ENCODE measurements around the gene NFATC1.

NFATC1 gene

DNA sequence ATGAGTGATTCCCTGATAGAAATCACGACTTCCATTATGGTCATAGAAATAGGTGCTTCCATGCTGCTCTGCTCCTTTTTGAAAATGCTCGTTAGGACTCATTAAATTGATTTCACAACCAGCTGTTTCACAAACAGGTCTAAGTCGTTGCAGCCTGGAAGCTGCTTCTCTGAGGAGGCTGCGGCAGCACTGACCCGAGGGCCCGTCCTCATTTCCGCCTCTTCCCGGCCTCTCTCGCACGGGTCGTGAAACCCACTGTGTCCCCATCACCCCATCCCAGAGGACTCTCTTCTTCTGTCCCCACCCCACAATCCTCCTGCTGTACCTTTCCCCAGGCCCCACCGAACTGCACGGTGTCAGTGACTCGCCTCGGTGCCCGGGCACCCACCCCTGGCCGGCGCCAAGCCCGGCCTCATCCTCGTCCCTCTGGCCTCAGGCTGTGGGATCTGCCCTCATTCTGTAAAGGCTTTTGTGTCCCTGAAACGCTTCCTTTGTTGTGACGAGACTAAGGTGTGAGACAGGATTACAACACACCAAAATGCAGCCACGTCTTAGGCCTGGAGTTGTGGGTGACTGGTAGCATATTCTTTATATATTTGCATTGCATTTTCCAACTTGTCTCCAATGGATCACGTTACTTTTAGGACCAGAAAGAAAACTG lies 171.2 kb downstream of the NFATC1 start:
- in situ Hi-C loops (cut with HindIII; ENCODE audit: low sequenced_read_pairs) = loop anchor here (5.0 kb wide), 1 partner anchor 65 kb away; no protein-coding TSS in a partner anchor

DNA sequence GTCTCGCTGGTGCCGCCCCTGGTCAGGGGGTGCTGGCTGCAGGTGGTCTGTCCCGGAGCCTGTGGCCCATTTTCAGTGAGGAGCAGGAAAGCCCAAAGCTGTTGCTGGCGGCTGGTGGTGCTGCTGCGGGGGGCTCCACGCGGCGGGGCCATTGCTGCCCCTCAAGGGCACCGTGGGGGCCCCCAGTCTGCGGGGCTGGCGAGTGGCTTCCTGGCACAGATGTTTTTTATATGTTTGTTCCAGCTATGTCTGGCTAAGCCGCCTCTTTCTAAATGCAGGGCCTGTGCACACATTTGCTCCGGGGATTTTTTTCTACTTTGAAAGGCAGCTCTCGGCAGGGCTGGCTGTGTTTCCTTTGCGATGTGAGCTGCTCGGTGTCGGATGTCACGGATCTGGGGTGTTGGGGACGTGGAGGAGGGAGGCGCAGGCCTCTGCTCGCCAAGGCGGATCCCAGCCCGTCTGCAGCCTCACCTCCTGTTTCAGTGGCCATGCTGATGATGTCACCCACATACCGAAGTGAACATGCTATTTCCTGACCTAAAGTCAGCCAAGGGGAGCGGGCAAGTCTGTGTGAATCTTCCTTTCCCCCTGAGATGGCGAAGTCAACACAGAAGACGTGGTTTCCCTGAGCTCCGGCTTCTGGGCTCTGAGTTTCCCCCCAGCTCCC lies 171.9 kb downstream of the NFATC1 start:
- in situ Hi-C loops (cut with HindIII; ENCODE audit: low sequenced_read_pairs) = loop anchor here (5.0 kb wide), 1 partner anchor 65 kb away; no protein-coding TSS in a partner anchor

DNA sequence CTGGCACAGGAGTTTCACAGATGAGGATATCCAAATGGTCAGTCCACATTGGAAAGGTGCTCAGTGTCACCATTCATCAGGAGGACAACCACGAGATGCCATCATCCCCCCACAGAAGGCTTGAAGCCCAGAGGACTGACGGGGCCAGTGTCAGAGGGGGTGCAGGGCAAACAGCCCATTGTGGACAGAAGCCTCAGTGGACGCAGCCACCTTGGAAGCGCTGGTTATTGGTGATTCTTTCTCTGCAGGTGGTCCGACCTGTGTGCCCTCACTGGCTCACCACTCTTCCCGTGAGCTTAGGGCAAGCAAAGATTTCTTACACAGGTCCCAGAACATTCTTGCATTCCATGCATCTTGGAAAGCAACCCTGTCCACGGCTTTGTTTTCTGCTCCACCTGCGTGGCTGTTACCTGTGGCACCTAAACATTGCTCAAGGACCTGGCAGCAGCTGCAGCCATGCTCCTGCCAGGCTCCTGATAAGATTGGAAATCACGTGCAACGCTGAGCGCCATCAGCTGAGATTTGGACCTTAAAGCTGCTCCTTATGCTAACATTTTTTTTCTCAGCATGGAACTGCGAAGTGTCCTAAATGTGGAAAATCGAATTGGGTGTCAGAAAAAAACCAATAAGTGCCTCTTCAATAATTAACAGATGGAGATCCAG lies 172.9 kb downstream of the NFATC1 start:
- in situ Hi-C loops (cut with HindIII; ENCODE audit: low sequenced_read_pairs) = loop anchor here (5.0 kb wide), 1 partner anchor 66 kb away; no protein-coding TSS in a partner anchor

DNA sequence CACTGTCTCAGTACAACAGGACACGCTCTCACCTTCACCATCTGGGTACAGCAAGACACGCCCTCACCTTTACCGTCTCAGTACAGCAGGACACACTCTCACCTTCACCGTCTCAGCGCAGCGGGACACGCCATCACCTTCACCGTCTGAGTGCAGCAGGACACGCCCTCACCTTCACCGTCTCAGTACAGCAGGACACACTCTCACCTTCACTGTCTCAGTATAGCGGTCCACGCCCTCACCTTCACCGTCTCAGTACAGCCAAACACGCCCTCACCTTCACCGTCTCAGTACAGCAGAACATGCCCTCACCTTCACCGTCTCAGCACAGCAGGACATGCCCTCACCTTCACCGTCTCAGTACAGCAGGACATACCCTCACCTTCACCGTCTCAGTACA lies 174.0 kb downstream of the NFATC1 start:
- in situ Hi-C loops (cut with HindIII; ENCODE audit: low sequenced_read_pairs) = loop anchor here (5.0 kb wide), 1 partner anchor 67 kb away; no protein-coding TSS in a partner anchor

DNA sequence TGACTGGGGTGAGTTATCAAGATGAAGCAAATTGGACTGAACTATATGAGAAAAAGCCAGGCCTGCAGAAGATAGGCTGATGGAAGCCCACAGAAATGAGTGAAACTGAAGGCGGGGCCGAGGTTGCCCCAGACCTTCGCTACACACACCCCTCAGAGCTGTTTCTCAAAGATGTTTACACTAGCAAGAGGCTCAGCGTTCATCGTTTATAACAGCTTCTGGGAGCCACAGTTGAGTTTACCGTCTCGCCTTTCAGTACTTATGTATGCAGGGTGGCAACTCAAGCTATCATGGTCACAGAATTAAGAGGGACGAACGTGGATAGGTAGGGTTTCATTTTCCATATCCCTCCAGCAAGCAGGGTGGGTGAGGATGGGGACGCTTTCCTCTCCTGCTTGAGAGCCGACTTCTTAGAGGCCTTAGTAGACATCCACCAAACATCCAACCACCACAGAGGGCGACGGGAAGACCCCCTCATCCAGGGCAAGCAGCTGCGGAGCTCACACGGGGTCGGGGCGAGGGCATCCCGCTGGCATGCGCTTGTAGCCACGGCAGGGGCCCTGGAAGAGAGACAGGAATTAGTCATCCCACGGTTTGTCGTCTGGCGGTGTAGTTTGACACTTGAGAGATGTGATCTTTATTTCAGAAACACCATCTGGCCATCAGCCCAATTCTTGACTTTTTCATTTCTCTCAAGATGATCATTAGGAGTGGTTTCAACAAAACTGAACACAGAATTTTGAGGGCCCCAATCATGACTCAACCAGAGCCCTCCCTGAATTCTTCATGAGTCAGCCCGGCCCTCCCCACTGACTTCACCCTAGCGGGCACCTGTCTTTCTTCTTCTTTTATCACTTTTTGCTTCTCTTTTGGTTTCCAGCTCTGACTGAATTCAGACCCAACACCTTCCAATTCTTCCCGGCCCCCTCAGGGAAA lies 174.8 kb downstream of the NFATC1 start:
- in situ Hi-C loops (cut with HindIII; ENCODE audit: low sequenced_read_pairs) = no loop called here

DNA sequence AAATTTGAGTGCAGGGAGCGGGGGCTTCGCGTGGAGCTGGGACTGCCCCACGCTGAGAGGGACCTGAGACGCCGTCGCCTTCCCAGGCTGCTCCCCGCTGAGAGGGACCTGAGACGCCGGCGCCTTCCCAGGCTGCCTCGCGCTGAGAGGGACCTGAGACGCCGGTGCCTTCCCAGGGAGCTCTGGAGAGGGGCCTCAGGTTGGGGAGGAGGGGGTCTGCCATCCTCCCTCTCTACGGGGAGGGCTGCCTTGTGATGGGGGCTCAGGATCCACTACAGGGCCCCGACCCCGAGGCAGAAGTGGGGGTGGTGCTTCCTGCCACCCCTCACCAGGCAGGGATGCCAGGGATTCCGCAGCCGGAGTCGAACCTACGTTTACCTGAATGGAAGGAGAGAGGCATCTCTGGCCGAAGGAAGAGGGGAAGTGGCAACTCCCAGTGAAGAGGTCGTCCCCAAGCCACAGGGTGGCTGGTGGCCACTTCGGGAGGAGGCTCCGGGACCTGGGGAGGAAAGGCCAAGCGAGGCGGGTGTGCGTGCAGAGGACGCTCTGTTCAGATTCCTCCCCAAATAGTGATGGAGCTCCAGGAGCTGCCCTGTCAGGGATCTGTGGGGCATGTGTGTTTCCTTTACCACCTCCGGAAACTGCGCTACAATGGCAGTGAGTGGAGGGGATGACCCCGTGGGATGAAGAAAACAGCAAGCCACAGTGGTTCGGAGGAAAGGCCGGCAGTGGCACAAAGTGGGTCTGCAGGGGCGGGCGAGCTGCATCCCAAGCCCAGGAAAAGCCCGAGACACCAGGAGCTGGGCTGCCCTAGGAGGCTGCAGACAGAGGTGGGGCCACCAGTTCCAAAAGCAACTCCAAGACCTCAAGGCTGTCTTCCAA lies 175.7 kb downstream of the NFATC1 start:
- in situ Hi-C loops (cut with HindIII; ENCODE audit: low sequenced_read_pairs) = no loop called here

DNA sequence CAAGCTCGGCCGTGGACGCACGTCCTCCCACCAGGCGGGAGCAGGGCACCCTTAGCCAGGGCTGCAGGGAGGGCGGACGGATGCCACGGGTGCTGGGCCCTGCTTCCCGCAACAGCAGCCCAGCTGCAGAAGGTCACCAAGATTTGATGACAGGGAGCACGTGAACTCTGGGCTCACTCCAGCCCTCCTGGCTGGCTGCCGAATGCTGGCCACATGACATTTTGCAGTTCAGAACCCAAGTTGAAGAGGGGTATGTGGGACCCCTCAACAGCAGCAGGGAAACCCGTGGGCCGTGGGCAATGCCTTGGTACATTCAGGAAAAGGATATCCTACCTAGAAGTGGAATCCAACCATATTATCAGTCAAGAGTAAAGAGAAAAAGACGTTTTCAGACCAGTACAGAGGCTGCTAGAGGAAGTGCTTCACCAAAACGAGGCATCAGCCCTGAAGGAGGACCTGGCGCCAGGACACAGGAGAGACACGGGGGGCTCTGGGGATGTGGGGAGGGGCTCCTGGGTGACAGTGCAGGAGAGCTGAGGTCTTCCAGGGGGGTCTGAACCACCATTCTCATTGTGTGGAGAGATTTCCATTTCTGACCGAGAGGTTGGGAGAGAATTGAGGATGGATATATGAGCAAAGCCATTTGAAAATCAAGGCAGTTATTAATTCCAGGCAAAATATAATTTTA lies 176.5 kb downstream of the NFATC1 start:
- in situ Hi-C loops (cut with HindIII; ENCODE audit: low sequenced_read_pairs) = no loop called here

DNA sequence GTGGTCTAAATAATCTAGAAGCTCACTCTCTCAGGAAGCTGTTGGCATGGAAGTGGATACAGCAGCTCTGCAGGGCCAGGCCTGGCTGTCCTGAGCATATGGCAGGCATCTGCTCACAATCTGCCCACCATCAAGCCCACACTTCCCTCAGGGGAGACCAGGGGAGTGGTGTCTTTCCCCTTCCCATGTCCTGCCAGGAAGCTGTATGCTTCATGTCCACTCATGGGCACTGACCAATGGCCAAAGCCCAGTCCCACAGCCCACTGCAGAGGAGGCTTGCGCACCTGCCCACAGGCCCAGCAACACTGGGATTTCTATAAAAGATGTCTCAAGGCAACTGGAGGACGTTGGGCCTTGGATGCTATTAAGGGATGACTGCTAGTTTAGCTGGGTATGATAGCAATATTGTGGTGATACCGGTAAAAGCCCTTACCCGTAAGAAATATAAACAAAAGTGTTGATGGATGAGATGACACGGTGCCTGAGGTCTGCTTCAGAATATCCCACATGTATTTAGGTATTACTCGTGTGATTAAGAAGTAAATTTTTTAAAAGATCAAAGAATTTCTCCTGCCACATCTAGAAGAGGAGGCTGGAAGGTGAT lies 177.2 kb downstream of the NFATC1 start:
- in situ Hi-C loops (cut with HindIII; ENCODE audit: low sequenced_read_pairs) = no loop called here

DNA sequence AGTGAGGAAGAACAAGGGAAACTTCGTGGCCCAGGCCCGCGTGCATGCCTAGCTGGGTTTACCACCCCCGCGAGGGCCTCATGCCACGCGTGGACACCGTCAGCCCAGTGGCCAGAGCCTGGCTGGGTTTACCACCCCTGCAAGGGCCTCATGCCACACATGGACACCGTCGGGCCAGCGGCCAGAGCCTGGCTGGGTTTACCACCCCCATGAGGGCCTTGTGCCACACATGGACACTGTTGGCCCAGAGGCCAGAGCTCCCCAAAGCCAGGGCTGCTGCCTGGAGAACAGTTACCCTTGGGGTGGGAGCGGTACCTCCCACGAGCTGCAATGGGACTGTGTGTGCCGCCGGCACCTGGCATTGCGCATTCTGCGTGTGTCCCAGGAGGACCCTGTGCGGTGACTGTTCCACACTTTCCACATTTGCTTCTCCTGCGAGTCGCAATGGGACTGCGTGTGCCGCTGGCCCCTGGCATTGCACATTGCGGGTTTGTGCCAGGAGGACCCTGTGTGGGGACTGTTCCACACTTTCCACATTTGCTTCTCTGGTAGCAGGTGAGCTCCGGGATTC lies 178.3 kb downstream of the NFATC1 start:
- in situ Hi-C loops (cut with HindIII; ENCODE audit: low sequenced_read_pairs) = no loop called here

DNA sequence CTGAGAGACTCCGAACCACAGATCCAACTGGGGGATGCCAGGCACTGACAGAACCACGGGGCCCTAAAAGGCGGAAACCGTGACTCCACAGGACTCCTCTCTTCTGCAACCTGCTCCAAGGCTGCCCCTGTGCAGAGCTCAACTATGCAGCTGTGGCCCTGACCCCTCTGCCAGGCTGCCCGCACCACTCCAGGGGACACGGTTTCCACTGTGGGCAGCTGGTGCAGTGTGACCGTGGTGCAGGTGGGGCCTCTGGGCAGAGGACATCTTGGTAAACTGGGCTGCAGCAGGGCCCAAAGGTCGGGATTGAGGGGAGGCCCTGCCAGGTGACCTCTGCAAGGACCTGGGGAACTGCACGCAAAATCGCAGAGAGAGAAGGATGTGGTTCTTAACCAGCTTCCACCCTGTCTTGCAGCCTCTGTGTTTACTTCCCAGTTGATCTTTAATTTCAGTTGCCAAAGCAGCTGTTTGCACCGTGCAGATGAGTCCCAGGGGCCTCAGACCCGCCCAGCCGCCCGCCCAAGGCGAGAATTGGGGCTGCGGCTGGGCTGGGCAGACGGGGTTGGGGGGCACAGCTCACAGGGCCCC lies 179.3 kb downstream of the NFATC1 start:
- in situ Hi-C loops (cut with HindIII; ENCODE audit: low sequenced_read_pairs) = no loop called here

DNA sequence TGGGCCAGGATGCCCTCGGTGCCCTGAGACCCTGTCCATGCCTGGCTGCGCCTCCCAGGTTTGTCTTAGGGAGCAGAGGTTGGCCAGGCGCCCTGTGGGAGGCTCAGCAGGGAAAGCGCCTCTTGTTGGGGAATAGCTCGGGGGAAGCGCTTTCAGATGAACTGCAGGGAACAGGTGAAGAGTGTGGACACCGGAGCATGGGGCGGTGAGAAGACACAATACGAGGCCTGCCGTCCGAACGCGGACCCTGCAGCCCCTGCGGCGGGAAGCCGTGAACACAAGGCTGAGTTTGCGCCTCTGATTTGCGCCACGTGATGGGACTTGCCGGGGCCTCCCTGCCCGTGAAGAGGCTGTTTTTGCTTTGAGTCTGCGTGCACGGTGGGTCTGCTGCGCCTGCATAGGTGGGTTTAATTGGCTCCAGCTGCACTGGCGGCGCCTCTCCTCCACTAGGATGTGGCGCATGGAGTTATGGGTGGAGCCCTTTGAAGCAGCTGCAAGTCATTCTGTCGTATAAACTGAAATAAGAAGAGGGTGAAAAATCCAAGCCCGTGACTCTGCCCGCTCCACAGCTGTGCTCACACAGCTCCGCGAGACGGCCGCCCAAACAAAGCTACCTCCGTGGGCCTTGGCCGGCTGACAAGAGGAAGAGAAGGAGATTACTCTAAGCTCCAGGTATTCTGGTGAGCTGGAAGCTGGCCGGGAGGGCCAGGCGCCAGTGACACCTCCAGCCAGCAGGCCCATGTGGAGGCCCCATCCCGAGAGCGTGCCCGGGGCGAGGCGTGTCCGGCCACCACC lies 180.4 kb downstream of the NFATC1 start:
- in situ Hi-C loops (cut with HindIII; ENCODE audit: low sequenced_read_pairs) = no loop called here

DNA sequence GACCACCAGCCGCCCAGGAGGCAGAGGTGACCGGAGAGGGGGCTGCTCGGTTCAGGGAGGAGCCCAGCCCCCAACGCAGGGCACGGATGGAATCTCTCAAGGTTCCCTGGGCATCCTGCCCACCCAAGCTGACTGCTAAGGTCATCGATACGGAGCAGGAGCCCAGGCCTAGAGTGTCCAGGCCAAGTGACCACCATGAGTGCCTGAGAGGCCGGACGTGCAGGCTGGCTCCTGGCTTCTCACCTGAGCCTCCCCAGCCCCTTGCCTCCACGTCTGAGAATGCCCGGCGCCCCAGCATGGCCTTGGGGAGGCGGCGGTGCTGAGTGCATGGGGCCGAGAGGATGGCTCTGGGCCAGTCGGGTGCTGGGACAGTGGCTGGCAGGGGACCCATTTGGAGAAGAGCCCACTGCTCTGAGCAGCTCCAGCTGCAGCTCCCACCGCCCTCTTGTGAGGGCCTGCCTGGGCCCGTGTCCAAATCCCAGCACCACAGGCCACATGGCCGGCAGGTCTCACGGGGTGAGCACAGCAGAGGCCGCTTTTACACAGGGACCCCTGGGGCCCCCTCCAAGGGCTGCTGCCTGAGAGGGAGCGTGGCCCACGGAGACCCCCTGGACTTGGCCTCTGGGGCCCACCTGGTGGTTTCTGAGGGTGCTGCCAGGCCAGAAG lies 181.1 kb downstream of the NFATC1 start:
- in situ Hi-C loops (cut with HindIII; ENCODE audit: low sequenced_read_pairs) = no loop called here

DNA sequence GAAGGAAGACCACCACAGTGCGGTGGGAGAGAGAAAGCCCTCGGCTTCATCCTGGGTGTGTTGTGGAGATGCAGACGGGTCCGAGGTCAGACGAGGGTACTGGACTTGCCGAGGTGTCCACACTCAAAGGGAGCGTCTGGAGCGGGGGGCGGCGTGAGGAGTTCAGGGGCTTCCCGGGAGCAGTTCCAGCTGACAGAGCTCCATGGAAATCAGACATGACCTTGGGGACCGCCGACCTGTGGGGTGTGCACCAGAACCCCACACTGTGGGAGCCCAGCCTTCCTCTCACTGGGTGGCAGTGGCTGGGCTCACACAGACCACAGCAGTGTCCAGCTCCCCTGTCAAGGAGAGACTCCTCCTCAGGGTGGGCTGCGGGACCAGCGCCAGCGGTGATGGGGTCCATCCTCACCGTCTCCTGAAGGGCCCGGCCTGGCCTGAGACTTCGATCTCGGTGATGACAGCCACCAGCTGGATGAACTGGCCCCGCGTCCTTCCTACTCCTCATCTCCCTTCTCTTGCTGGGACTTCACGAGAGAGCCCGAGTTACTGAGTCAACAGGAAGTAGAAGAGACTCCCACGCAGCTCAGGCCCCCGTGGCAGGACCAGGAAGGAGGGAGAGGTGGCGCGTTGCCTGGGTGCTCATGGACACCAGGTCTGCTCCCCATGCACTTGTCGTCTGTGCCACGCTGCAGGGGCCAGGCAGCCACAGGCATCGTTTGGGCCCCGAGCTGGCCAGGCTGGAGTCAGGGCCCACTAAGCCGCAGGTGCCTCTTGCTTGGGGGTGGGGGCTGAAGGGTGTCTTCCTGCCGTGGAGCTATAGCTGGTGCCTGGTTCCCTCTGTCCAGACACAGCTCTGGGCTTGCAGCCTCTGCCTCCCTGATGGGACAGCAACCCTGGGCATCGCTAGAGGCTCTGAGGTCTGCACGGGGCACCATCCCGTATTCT lies 182.0 kb downstream of the NFATC1 start:
- in situ Hi-C loops (cut with HindIII; ENCODE audit: low sequenced_read_pairs) = no loop called here

DNA sequence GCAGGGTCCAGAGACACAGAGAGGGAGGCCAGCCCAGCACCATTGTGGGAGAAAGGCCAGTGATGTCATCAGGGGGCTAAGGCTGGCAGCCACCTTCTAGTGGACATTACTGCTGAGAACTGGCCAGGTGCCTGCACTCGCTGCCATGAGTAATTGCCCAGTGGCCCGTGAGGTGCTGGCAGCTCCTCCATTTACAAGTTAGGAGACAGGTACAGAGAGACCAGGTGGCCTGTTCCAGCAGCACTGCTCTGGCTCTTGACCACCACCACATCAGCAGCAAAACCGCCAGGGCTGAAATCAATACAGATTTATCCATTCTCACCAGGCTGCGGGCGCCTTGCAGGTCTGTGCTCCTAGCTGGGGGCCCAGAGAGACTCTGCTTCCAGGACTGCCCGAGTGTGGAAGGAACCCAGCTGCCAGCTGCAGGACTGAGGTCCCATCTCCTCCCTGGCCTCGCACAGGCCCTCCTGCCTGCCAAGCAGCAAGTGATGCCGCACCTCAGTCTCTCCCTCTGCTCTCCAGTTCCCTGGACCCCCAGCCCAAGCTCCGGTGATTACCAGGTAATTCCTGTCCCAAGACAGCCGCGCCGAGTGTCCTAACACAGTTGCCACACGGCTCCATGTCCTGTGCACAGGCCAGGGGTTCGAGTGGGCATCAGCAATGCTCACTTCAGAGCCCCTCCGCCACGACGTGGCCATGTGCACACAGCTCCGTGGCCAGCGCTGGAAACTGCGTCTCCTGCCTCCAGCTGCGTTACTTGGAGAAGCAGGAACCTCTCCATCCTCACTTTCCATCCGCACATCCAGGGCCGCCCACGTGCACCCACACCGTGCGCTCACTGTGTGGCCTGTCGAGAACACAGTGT lies 182.9 kb downstream of the NFATC1 start:
- in situ Hi-C loops (cut with HindIII; ENCODE audit: low sequenced_read_pairs) = no loop called here
